ENCODE data around the gene RNF44. TPM values are rescaled to one million over a fixed set of nuclear protein-coding genes. Genes with fewer than 3 reads are reported as not detected.
A peak's percentile ranks its signal among the peaks of the same experiment; 100 is the strongest.

The RNF44 gene
- total and polyA plus RNA-seq, 3 experiments from 2014 or later, result 4.3 to 56.8 (median 54.6) TPM

DNA sequence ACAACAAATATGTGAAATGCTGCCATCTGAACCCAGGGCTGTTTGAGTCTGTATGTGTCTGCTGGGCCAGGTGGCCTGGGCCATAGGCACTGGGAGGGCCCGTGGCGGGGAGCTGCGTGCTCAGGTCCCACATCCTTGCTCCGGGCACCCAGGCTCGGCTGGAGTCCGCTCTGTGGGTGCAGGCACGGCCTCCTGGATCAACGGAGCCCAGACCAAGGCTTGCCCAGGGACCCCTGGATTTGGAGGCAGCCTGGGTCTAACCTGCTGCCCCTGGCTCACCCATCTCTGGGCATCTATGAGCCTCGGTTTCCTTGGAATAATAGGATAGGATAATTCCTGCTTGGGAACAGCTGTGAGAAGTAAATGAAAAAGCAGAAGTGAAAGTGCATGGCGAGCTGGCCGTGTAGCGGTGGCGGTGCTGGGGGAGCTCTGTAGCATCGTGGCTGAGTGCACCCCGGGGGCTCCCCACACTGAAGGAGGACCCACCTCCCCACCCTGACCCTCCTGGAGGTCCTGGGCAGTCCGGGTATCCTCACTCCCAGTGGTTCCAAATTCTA is 13.2 kb upstream of the RNF44 start:
- POLR2A ChIA-PET, result interaction anchor here (0.6 to 2.3 kb wide), 4 partner anchors 13 to 103 kb away, joined by 3 to 10 read pairs (median 6); partner anchors contain the start of genes FAF2 and RNF44
- H3K27me3 Mint-ChIP-seq, result no peaks in the 10 kb centered on the region
- H3K27ac Mint-ChIP-seq, result peak overlapping the region; percentile 24 to 87 (median 52)
- peaks cover 0 to under 1% (median 0%) of the 10 kb centered on the region in 3 donors for H3K36me3 Mint-ChIP-seq
- peak overlapping the region in 4 of 7 donors; percentile 34 to 77 (median 66) for H3K4me3 Mint-ChIP-seq
- H3K4me3 ChIP-seq (ENCODE audit: low read length), result no peak overlapping the region
- peaks cover 48% of the 10 kb centered on the region for H3K4me1 ChIP-seq (ENCODE audit: insufficient read depth, low read length)
- no peaks in the 10 kb centered on the region for H3K9me3 Mint-ChIP-seq
- H3K9me3 ChIP-seq (ENCODE audit: low read length), result no peaks in the 10 kb centered on the region
- no peak overlapping the region for H3K27ac ChIP-seq (ENCODE audit: low read depth, low read length)
- H3K36me3 ChIP-seq (ENCODE audit: insufficient read depth, low read length), result no peaks in the 10 kb centered on the region
- CTCF ChIA-PET, result interaction anchor here (0.9 to 1.3 kb wide), 3 partner anchors 20 to 134 kb away, joined by 3 to 4 read pairs (median 4); partner anchors contain the start of gene CLTB
- DNase-seq, result no peak
- H3K4me1 Mint-ChIP-seq, result peaks cover 42 to 77% (median 45%) of the 10 kb centered on the region in 3 donors
- H3K27me3 ChIP-seq (ENCODE audit: insufficient read depth, low read length, poor library complexity, severe bottlenecking), result no peaks in the 10 kb centered on the region

DNA sequence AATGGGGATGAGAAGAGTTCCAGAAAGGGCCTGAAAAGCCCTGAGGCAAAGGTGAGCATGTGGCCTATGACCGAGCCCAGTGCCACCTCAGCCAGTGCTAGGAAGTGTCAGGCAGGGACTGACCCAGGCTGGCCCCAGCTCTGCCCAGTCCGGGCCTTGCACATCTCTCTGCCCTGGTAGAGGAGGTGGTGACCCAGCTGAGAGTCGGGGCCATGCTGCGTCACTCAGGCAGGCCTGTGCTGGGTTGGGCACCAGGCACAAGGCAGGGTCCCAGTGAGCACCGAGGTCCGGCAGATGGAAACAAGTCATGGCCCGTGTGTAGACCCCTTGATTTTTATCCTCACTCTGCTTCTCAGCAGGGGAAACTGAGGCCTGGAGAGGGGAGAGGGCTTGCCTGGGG is 12.7 kb upstream of the RNF44 start:
- no peak overlapping the region for H3K4me3 ChIP-seq (ENCODE audit: low read length)
- H3K9me3 ChIP-seq (ENCODE audit: low read length), result no peaks in the 10 kb centered on the region
- H3K36me3 Mint-ChIP-seq, result peaks cover 0 to 2% (median 0%) of the 10 kb centered on the region in 3 donors
- ChIA-PET CTCF (interaction anchor here (1.0 to 1.3 kb wide), 2 partner anchors 20 to 102 kb away, joined by 3 to 4 read pairs; partner anchors contain the start of gene FAF2), POLR2A (interaction anchor here (1.0 to 2.3 kb wide), 3 partner anchors 12 to 102 kb away, joined by 3 to 10 read pairs (median 8); partner anchors contain the start of genes FAF2 and RNF44)
- H3K27me3 ChIP-seq (ENCODE audit: insufficient read depth, low read length, poor library complexity, severe bottlenecking), result no peaks in the 10 kb centered on the region
- H3K36me3 ChIP-seq (ENCODE audit: insufficient read depth, low read length), result no peaks in the 10 kb centered on the region
- H3K4me1 Mint-ChIP-seq, result peaks cover 42 to 77% (median 45%) of the 10 kb centered on the region in 3 donors
- no peak for DNase-seq
- H3K27ac Mint-ChIP-seq, result peak overlapping the region in 6 of 8 donors; percentile 29 to 87 (median 58)
- peaks cover 48% of the 10 kb centered on the region for H3K4me1 ChIP-seq (ENCODE audit: insufficient read depth, low read length)
- H3K4me3 Mint-ChIP-seq, result no peak overlapping the region
- H3K9me3 Mint-ChIP-seq, result no peaks in the 10 kb centered on the region
- no peak overlapping the region for H3K27ac ChIP-seq (ENCODE audit: low read depth, low read length)
- H3K27me3 Mint-ChIP-seq, result no peaks in the 10 kb centered on the region

DNA sequence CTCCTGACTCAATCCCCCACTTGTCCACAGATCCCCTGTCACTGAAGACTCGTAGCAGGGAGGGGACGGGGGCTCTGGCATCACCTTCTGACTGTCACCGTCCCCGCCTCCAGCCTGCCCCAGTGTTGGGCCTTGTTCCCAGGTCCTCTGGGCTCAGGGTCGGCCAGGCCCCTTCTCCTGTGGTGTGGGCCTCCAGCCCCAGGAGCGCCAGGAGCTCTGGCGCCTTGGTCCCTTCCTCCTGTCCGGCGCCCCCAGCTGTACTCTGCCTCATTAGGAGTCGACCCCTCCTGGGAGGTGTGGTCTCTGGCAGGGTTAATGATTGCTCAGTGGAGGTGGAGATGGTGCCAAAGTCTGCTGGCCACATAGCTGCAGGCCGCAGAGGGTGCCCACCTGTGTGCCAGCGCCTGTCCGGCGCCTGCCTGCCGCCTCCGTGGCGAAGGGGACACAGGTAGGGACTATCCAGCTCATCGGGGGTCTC is 11.8 kb upstream of the RNF44 start, which contains the start of gene CDHR2:
Gene CDHR2 (plus strand): TSS at position 376 of the 478 bp plus-strand sequence. CDS start 16,011 bp downstream, outside the sequence.
- Histone ChIP-seq H3K4me3 (ENCODE audit: low read length) (no peak within 1 kb of the TSS), H3K36me3 (ENCODE audit: insufficient read depth, low read length) (no peaks in the 10 kb centered on the region), H3K4me1 (ENCODE audit: insufficient read depth, low read length) (peaks cover 48% of the 10 kb centered on the region), H3K27ac (ENCODE audit: low read depth, low read length) (no peak within 1 kb of the TSS), H3K9me3 (ENCODE audit: low read length) (no peaks in the 10 kb centered on the region), H3K27me3 (ENCODE audit: insufficient read depth, low read length, poor library complexity, severe bottlenecking) (no peaks in the 10 kb centered on the region)
- ChIA-PET CTCF (interaction anchor here (1.0 to 1.3 kb wide), 2 partner anchors 21 to 101 kb away, joined by 3 to 4 read pairs; partner anchors contain the start of gene FAF2), POLR2A (interaction anchor here (1.6 to 2.3 kb wide), 2 partner anchors 11 to 101 kb away, joined by 8 to 10 read pairs; partner anchors contain the start of genes FAF2 and RNF44)
- Mint-ChIP-seq H3K36me3 (peaks cover 0 to 2% (median 0%) of the 10 kb centered on the region in 3 donors), H3K27ac (peak within 1 kb of the TSS; percentile 53 to 87 (median 78)), H3K27me3 (peaks cover 0 to 1% of the 10 kb centered on the region in 2 donors), H3K4me1 (peaks cover 42 to 76% (median 45%) of the 10 kb centered on the region in 3 donors), H3K9me3 (no peaks in the 10 kb centered on the region), H3K4me3 (peak within 1 kb of the TSS in 1 of 7 donors; percentile 67)
- DNase-seq, result no peak

DNA sequence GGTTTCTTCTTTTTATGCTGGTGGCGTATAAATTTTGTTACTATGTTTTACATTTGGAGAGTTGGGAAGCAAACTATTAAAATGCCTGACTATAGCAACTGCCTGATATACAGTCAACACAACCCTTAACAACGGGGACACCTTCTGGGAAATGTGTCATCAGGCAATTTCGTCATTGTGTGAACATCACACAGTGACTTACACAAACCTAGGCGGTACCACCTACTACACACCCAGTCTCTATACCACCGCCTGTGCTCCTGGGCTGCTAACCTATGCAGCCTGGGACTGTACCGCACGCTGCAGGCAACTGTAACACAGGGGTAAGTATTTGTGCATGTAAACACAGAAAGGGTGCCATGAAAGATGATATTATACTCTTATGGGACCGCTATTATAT is 10.6 kb upstream of the RNF44 start:
- Histone ChIP-seq H3K27ac (ENCODE audit: low read depth, low read length) (no peak overlapping the region), H3K4me3 (ENCODE audit: low read length) (no peak overlapping the region), H3K9me3 (ENCODE audit: low read length) (no peaks in the 10 kb centered on the region), H3K4me1 (ENCODE audit: insufficient read depth, low read length) (peaks cover 46% of the 10 kb centered on the region), H3K36me3 (ENCODE audit: insufficient read depth, low read length) (no peaks in the 10 kb centered on the region), H3K27me3 (ENCODE audit: insufficient read depth, low read length, poor library complexity, severe bottlenecking) (no peaks in the 10 kb centered on the region)
- H3K27me3 Mint-ChIP-seq, result peaks cover 0 to 1% of the 10 kb centered on the region in 2 donors
- DNase-seq, result no peak
- CTCF ChIA-PET, result interaction anchor here (1.0 to 1.5 kb wide), 3 partner anchors 14 to 131 kb away, joined by 3 to 4 read pairs (median 3); no protein-coding TSS in a partner anchor
- peak overlapping the region in 1 of 7 donors; percentile 21 for H3K4me3 Mint-ChIP-seq
- POLR2A ChIA-PET, result no interaction called here
- H3K27ac Mint-ChIP-seq, result peak overlapping the region; percentile 60 to 84 (median 79)
- peaks cover 37 to 69% (median 40%) of the 10 kb centered on the region in 3 donors for H3K4me1 Mint-ChIP-seq
- H3K36me3 Mint-ChIP-seq, result peaks cover 0 to 5% (median 0%) of the 10 kb centered on the region in 3 donors
- no peaks in the 10 kb centered on the region for H3K9me3 Mint-ChIP-seq

DNA sequence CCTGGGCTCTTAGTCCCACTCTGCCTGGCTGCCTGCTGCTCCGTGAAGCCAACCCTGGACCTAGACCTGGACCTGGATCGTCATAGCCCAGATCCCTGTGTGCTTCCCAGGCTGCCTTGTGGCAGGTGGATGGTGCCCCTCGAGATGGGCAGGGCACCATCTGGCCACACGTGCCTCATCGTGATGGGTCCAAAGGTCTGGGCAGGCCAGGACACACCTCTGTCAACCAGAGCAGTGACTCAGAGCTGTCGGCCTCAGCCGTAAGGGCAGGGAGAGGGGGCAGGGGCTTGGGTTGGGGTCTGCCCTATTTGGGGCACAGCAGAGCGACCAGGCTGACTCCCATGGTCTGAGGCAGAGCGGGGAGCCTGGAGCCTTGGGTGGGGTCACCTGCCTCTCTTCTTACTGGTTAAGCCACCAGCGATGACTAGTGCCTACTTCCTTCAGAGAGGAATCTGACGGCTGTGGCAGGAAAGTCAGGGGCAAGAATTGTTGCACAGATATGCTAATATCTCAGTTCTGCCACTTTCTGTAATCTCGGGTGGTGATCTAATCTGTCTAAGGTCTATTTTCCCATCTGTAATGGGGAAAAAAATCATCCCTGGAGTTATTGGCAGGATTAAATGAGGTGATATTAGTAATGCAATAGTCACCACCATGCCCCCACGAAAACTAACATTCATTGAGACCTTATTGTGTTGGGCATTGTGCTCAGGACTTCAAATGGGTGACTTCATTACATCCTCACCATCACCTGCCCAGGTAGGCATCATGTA is 8.7 kb upstream of the RNF44 start:
- H3K4me3 Mint-ChIP-seq, result peak overlapping the region in 2 of 7 donors; percentile 36 to 63
- POLR2A ChIA-PET, result interaction anchor here (1.3 to 2.7 kb wide), 2 partner anchors 10 to 11 kb away, joined by 3 to 13 read pairs; no protein-coding TSS in a partner anchor
- CTCF ChIA-PET, result interaction anchor here (0.5 to 6.4 kb wide), 3 partner anchors 14 to 129 kb away, joined by 3 to 90 read pairs (median 39); partner anchors contain the start of gene CLTB
- H3K27me3 ChIP-seq (ENCODE audit: insufficient read depth, low read length, poor library complexity, severe bottlenecking), result no peaks in the 10 kb centered on the region
- H3K9me3 Mint-ChIP-seq, result no peaks in the 10 kb centered on the region
- H3K36me3 ChIP-seq (ENCODE audit: insufficient read depth, low read length), result no peaks in the 10 kb centered on the region
- peaks cover 0 to 7% (median 0%) of the 10 kb centered on the region in 3 donors for H3K36me3 Mint-ChIP-seq
- no peak for DNase-seq
- no peak overlapping the region for H3K27ac ChIP-seq (ENCODE audit: low read depth, low read length)
- no peak overlapping the region for H3K4me3 ChIP-seq (ENCODE audit: low read length)
- H3K4me1 ChIP-seq (ENCODE audit: insufficient read depth, low read length), result peaks cover 58% of the 10 kb centered on the region
- H3K4me1 Mint-ChIP-seq, result peaks cover 47 to 73% (median 54%) of the 10 kb centered on the region in 3 donors
- peak overlapping the region; percentile 39 to 98 (median 78) for H3K27ac Mint-ChIP-seq
- no peaks in the 10 kb centered on the region for H3K9me3 ChIP-seq (ENCODE audit: low read length)
- H3K27me3 Mint-ChIP-seq, result peaks cover 0 to 1% of the 10 kb centered on the region in 2 donors

DNA sequence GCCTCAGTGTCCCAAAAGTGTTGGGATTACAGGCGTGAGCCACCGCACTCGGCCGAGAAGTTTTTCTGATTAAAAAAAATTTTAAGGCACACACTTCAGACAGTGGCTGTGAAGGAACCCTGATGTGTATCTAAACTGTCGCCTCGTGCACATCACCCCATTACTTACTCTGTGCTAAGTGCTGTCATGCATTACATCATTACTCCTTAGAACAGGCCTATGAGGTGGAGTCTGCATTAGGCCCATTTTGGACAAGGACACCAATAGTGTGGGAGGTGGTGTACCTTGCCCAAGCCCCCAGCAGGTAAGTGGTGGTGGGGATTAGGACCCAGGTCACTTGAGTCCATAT is 8.2 kb upstream of the RNF44 start:
- Mint-ChIP-seq H3K9me3 (no peaks in the 10 kb centered on the region), H3K36me3 (peaks cover 0 to 7% (median 0%) of the 10 kb centered on the region in 3 donors), H3K4me3 (peak overlapping the region in 5 of 7 donors; percentile 19 to 93 (median 65)), H3K27me3 (peaks cover 0 to 1% of the 10 kb centered on the region in 2 donors), H3K27ac (peak overlapping the region; percentile 48 to 98 (median 87)), H3K4me1 (peaks cover 50 to 73% (median 57%) of the 10 kb centered on the region in 3 donors)
- POLR2A ChIA-PET, result interaction anchor here (2.7 kb wide), 1 partner anchor 10 kb away, joined by 13 read pairs; no protein-coding TSS in a partner anchor
- Histone ChIP-seq H3K27ac (ENCODE audit: low read depth, low read length) (no peak overlapping the region), H3K4me3 (ENCODE audit: low read length) (no peak overlapping the region), H3K9me3 (ENCODE audit: low read length) (no peaks in the 10 kb centered on the region), H3K27me3 (ENCODE audit: insufficient read depth, low read length, poor library complexity, severe bottlenecking) (no peaks in the 10 kb centered on the region), H3K36me3 (ENCODE audit: insufficient read depth, low read length) (no peaks in the 10 kb centered on the region), H3K4me1 (ENCODE audit: insufficient read depth, low read length) (peaks cover 58% of the 10 kb centered on the region)
- DNase-seq, result no peak
- CTCF ChIA-PET, result interaction anchor here (2.5 to 6.4 kb wide), 3 partner anchors 13 to 129 kb away, joined by 14 to 90 read pairs (median 39); partner anchors contain the start of gene CLTB

DNA sequence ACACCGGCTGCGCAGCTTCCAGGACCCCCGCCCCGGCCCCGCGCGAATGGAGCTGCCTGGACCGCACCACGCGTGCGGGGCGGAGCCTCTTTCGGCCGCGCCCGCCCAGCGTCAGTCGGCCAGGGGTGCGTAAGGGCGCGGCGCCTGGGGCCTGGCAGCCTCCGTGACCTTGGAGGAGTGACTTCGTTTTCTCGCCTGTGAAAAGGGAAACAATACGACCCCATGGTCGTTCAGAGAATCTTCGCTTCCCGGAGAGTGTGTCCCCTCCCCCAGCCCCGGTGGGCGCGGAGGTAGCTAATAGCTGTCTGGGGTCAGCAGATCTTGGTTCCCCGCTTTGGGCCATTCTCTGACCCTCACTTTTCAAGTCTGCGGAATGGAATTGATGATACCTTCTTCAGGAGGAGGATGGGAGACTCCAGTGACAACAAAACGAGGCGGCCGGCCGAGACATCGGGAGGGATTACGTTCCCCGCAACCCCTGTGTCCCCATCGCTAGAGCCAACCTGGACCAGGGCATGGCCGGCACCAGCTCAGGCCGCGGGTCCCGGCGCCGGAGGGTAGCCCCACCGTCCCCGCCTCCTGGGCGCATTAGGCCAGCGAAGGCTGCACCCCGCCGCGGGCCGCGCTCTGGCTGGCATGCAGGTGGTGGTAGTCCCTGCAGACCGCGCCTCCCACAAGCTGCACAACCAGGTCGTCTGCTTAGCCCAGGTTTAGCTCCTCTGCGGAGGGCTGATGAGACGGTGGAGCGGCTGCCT is 6.4 kb upstream of the RNF44 start:
- H3K4me1 Mint-ChIP-seq, result peaks cover 65 to 82% (median 74%) of the 10 kb centered on the region in 3 donors
- POLR2A ChIA-PET, result interaction anchor here (0.6 to 4.1 kb wide), 13 partner anchors 8 to 387 kb away, joined by 3 to 51 read pairs (median 7); partner anchors contain the start of genes FAF2, HIGD2A and NOP16

More for the DNA sequence above, 6.4 kb upstream of the RNF44 start:
- no peaks in the 10 kb centered on the region for H3K9me3 Mint-ChIP-seq
- peak overlapping the region; percentile 85 for H3K27ac ChIP-seq (ENCODE audit: low read depth, low read length)
- H3K9me3 ChIP-seq (ENCODE audit: low read length), result no peaks in the 10 kb centered on the region
- no peaks in the 10 kb centered on the region for H3K36me3 ChIP-seq (ENCODE audit: insufficient read depth, low read length)
- H3K27me3 Mint-ChIP-seq, result peaks cover 0 to 1% of the 10 kb centered on the region in 2 donors
- H3K27ac Mint-ChIP-seq, result peak overlapping the region; percentile 96 to 99 (median 98)
- peak overlapping the region; percentile 92 for H3K4me3 ChIP-seq (ENCODE audit: low read length)
- peaks cover 69% of the 10 kb centered on the region for H3K4me1 ChIP-seq (ENCODE audit: insufficient read depth, low read length)
- peak overlapping the region; percentile 92 to 97 (median 93) for H3K4me3 Mint-ChIP-seq
- CTCF ChIA-PET, result interaction anchor here (0.8 to 6.4 kb wide), 17 partner anchors 9 to 127 kb away, joined by 3 to 90 read pairs (median 5); partner anchors contain the start of genes CLTB and FAF2
- H3K36me3 Mint-ChIP-seq, result peaks cover 0 to 7% (median 0%) of the 10 kb centered on the region in 3 donors
- no peaks in the 10 kb centered on the region for H3K27me3 ChIP-seq (ENCODE audit: insufficient read depth, low read length, poor library complexity, severe bottlenecking)
- peak; percentile 60 to 82 (median 74) for DNase-seq
